Right atrium auricular region (tissue), 2 donors: Measurements from ENCODE around the gene ROCK2. TPM values are rescaled to one million over a fixed set of nuclear protein-coding genes. Genes with fewer than 3 reads are reported as not detected.

ENCODE experiments used
- DNase-seq: peaks from one replicate; pipeline ENCODE4 v3.0.0-alpha.2; 2019; ENCODE audit warnings: low spot score
- H3K27ac ChIP-seq, 2 donors: fragments of 200-600 bp; sonication (generic); 1 replicate in 1 of 2; 2 replicates in 1 of 2; pipeline ENCODE4 v1.5.1; 2016 to 2019
- H3K27me3 ChIP-seq, 2 donors: fragments of 200-600 bp; sonication (generic); one replicate each; pipeline versions ENCODE4 v1.5.1 to v1.6.0; 2017 to 2019
- H3K36me3 ChIP-seq: fragments of 200-600 bp; sonication (generic); one replicate; pipeline ENCODE4 v1.5.1; 2016
- H3K4me1 ChIP-seq, 2 donors: fragments of 200-600 bp; sonication (generic); one replicate each; pipeline versions ENCODE4 v1.5.1 to v1.6.0; 2017 to 2019
- H3K4me3 ChIP-seq, 2 donors: fragments of 200-600 bp; sonication (generic); 1 replicate in 1 of 2; 2 replicates in 1 of 2; pipeline ENCODE4 v1.5.1; 2017 to 2019; ENCODE audit warnings: mild to moderate bottlenecking in 1 of 2, moderate library complexity in 1 of 2
- H3K9me3 ChIP-seq, 2 donors: fragments of 200-600 bp; sonication (generic); one replicate each; pipeline ENCODE4 v1.5.1; 2019
- CTCF ChIP-seq, 2 donors: fragments of 200-600 bp; sonication (generic); IDR thresholded peaks; one replicate each; pipeline ENCODE4 v1.5.1; 2019; ENCODE audit warnings: antibody characterized with exemption in 2 of 2
- total RNA-seq, 2 donors: library from RNA; depleted of rRNA; stranded (reverse); fragments of >200 nt; gene quantifications; one replicate each; pipeline ENCODE4 v1.1.0, GENCODE V29; 2016

Gene ROCK2
- total RNA-seq, 2 donors from 2014 or later, result 32.3 to 32.6 TPM

DNA sequence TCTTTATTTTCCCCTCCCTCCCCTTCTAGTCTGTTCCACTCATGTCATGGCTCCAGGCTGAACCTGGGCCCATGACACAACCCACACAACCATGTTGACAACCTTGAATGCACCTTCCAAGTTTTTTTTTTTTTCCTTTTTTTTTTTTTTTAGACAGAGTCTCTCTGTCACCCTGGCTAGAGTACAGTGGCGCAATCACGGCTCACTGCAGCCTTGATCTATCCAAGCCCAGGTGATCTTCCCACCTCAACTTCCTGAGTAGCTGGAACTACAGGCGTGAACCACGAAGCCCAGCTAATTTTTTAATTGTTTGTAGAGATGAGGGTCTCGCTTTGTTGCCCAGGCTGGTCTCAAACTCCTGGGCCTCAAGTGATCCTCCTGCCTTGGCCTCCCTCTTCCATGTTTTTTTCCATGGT lies 21.9 kb upstream of the ROCK2 start:
- Histone ChIP-seq H3K27me3 (no peaks in the 10 kb centered on the region), H3K4me1 (peaks cover 0 to 15% of the 10 kb centered on the region in 2 donors), H3K27ac (no peak overlapping the region), H3K36me3 (no peaks in the 10 kb centered on the region), H3K9me3 (no peaks in the 10 kb centered on the region), H3K4me3 (no peak overlapping the region)
- no peak for TF ChIP-seq CTCF (IDR thresholded peaks at IDR 0.05)
- DNase-seq, result no peak

DNA sequence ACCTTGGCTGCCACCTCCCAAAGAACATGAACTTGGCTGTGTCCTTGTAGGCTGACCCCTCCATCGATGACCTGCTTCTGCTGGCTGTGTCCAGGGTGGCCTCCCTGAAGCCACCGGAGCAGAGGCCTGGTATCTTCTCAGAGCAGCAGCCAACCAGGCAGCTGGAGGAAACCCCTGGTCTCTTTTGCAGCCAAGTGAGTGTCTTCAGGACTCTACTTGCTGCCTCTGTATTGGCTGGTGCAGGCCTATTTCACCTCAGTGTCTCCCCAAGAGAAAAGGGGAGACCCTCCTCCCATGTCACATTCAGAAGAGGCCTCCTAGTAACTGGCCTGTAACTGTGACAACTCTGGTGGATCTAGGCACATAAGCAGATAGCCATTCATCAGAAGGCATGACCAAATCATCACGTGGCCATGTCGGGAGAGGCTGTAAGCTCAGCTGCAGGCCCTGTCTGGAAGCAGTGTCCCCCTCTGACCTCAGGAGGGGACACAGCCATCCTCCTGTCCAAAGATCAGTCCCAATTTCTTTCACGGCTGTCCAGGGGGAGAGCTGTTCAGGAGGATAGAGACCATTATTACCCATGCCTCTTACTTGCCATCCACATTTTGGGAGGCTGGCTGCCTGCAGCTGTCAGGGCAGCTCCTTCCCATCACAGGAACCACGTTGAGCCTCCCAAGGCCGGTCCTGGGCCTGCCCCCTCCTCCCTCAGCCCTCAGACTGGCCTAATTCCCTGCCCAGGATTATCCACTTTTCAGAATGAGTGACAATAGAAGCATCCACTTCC lies 20.9 kb upstream of the ROCK2 start:
- Histone ChIP-seq H3K4me1 (peaks cover 0 to 15% of the 10 kb centered on the region in 2 donors), H3K27me3 (no peaks in the 10 kb centered on the region), H3K4me3 (no peak overlapping the region), H3K9me3 (no peaks in the 10 kb centered on the region), H3K36me3 (no peaks in the 10 kb centered on the region), H3K27ac (no peak overlapping the region)
- no peak for TF ChIP-seq CTCF (IDR thresholded peaks at IDR 0.05)
- DNase-seq, result no peak

GRCh38 chr2:11364565-11364887 lies 20.1 kb upstream of the ROCK2 start:
- peaks cover 0 to 15% of the 10 kb centered on the region in 2 donors for H3K4me1 ChIP-seq
- H3K36me3 ChIP-seq, result no peaks in the 10 kb centered on the region
- H3K9me3 ChIP-seq, result no peaks in the 10 kb centered on the region
- H3K27ac ChIP-seq, result no peak overlapping the region
- TF ChIP-seq CTCF (IDR thresholded peaks at IDR 0.05), result no peak
- no peaks in the 10 kb centered on the region for H3K27me3 ChIP-seq
- no peak for DNase-seq
- H3K4me3 ChIP-seq, result no peak overlapping the region

DNA sequence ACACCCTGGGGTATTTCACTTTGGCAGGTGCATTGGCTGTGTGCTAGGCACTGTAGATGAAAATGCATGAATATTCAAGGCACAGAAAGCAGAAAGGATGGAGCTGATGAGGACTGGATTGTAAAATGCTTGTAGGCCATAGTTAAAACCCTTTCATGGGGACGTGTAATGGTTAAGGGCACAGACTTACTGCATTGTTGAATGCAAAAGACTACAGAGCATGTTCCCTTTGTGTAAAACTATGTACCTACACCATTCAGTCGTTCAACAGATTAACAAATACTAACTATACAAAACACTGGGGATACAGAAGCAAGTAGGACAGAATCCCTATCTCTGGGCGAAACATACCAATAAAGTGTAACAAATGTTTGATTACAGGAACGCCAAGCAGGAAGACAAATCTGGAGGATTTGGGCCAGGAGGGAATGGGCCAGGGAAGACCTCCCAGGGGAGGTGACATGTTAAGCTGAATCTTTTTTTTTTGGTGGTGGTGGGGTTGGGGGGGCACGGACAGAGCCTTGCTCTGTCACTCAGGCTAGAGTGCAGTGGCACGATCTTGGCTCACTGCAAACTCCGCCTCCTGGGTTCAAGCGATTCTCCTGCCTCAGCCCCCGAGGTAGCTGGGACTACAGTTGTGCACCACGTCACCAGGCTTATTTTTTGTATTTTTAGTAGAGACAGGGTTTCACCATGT lies 19.6 kb upstream of the ROCK2 start:
- Histone ChIP-seq H3K4me3 (no peak overlapping the region), H3K9me3 (no peaks in the 10 kb centered on the region), H3K4me1 (peaks cover 0 to 15% of the 10 kb centered on the region in 2 donors), H3K27me3 (no peaks in the 10 kb centered on the region), H3K36me3 (no peaks in the 10 kb centered on the region), H3K27ac (no peak overlapping the region)
- no peak for DNase-seq
- TF ChIP-seq CTCF (IDR thresholded peaks at IDR 0.05), result no peak

- H3K9me3 ChIP-seq, result no peaks in the 10 kb centered on the region
- H3K36me3 ChIP-seq, result no peaks in the 10 kb centered on the region
- no peak for TF ChIP-seq CTCF (IDR thresholded peaks at IDR 0.05)
- DNase-seq, result no peak
- H3K4me3 ChIP-seq, result no peak overlapping the region
- no peak overlapping the region for H3K27ac ChIP-seq
- peaks cover 0 to 7% of the 10 kb centered on the region in 2 donors for H3K4me1 ChIP-seq
- H3K27me3 ChIP-seq, result no peaks in the 10 kb centered on the region
These were observed 15.4 kb upstream of the ROCK2 start for GRCh38 chr2:11359865-11360264.
